IMR-90 (cell line): ENCODE results near the gene AGBL1. TPM values are rescaled to one million over a fixed set of nuclear protein-coding genes. Genes with fewer than 3 reads are reported as not detected.

Experiments used
- ATAC-seq: fragments of 200-7000 bp; cut with Tn5 transposase; 2 replicates; pipeline ENCODE4 v1.9.1; 2020; ENCODE audit warnings: low read depth, mild to moderate bottlenecking, moderate library complexity
- BruUV-seq: library from RNA; stranded (reverse); fragments of 400-500 nt; replicated peaks from 2 replicates; lab custom pipeline; 2021; lab: Mats Ljungman, UMichigan
- CTCF ChIA-PET: fragments of 300-600 bp; formaldehyde crosslinking; extraction: SDS; loops from one replicate; lab custom pipeline; 2021; ENCODE audit warnings: antibody characterized with exemption; lab: Yijun Ruan, JAX
- POLR2A ChIA-PET: fragments of 300-600 bp; sonication (Branson Sonifier 250); formaldehyde crosslinking; loops from one replicate; lab custom pipeline; 2022; ENCODE audit warnings: antibody characterized with exemption; ENCODE audit not compliant: unreplicated experiment; lab: Charles Lee
- DNase-seq: peaks from one replicate; pipeline ENCODE4 v3.0.0; 2013
- H2AFZ ChIP-seq: replicated peaks from 2 replicates; pipeline ENCODE3; 2013; ENCODE audit warnings: low read length, mild to moderate bottlenecking; ENCODE audit not compliant: poor library complexity
- H2AK5ac ChIP-seq: 2 replicates; pipeline ENCODE4 v1.6.1; 2013; ENCODE audit warnings: low read depth, low read length, inconsistent platforms
- H2AK9ac ChIP-seq: replicated peaks from 2 replicates; pipeline ENCODE3; 2013; ENCODE audit warnings: mild to moderate bottlenecking, low read depth, low read length, moderate library complexity; ENCODE audit not compliant: poor library complexity
- H2BK120ac ChIP-seq: 2 replicates; pipeline ENCODE4 v1.6.1; 2013; ENCODE audit warnings: low read depth, low read length, inconsistent platforms
- H2BK15ac ChIP-seq: 3 replicates; pipeline ENCODE4 v1.6.1; 2013; ENCODE audit warnings: low read depth, low read length, inconsistent platforms
- H2BK20ac ChIP-seq: 2 replicates; pipeline ENCODE4 v1.6.1; 2013; ENCODE audit warnings: low read depth, mild to moderate bottlenecking, inconsistent platforms, low read length, moderate library complexity
- H2BK5ac ChIP-seq: 2 replicates; pipeline ENCODE4 v1.6.1; 2013; ENCODE audit warnings: mild to moderate bottlenecking, low read depth, low read length, inconsistent platforms; ENCODE audit not compliant: poor library complexity, severe bottlenecking
- H3K14ac ChIP-seq: replicated peaks from 2 replicates; pipeline ENCODE4 v1.6.1; 2013; ENCODE audit warnings: low read depth, low read length, inconsistent platforms
- H3K18ac ChIP-seq: 2 replicates; pipeline ENCODE4 v1.6.1; 2013; ENCODE audit warnings: low read depth, low read length, control low read depth
- H3K23ac ChIP-seq: 2 replicates; pipeline ENCODE4 v1.6.1; 2013; ENCODE audit warnings: low read depth, low read length, inconsistent platforms
- H3K27ac ChIP-seq: 2 replicates; pipeline ENCODE4 v1.5.1; 2013; ENCODE audit warnings: mild to moderate bottlenecking, control low read depth, low read length; ENCODE audit not compliant: insufficient read depth
- H3K27me3 ChIP-seq: 2 replicates; pipeline ENCODE4 v1.6.1; 2013; ENCODE audit warnings: low read length; ENCODE audit not compliant: control insufficient read depth, insufficient read depth
- H3K36me3 ChIP-seq: 2 replicates; pipeline ENCODE4 v1.6.1; 2013; ENCODE audit warnings: low read length, mixed read lengths; ENCODE audit not compliant: control insufficient read depth, insufficient read depth
- H3K4ac ChIP-seq: 2 replicates; pipeline ENCODE4 v1.6.1; 2013; ENCODE audit warnings: low read depth, low read length, inconsistent platforms
- H3K4me1 ChIP-seq: 2 replicates; pipeline ENCODE4 v1.6.1; 2013; ENCODE audit warnings: low read length, mixed read lengths; ENCODE audit not compliant: control insufficient read depth, insufficient read depth
- H3K4me2 ChIP-seq: 2 replicates; pipeline ENCODE4 v1.6.1; 2013; ENCODE audit warnings: low read depth, mild to moderate bottlenecking, control low read depth, low read length, moderate library complexity
- H3K4me3 ChIP-seq: 2 replicates; pipeline ENCODE4 v1.5.1; 2013; ENCODE audit warnings: low read depth, mild to moderate bottlenecking, control low read depth, low read length, moderate library complexity; ENCODE audit not compliant: insufficient read depth
- H3K56ac ChIP-seq: 2 replicates; pipeline ENCODE4 v1.6.1; 2013; ENCODE audit warnings: low read length, inconsistent platforms; ENCODE audit not compliant: insufficient read depth; ENCODE audit errors: extremely low read depth
- H3K79me1 ChIP-seq, 2 experiments: 2 replicates each; pipeline ENCODE4 v1.6.1; 2013; ENCODE audit warnings: low read length in 2 of 2, inconsistent platforms in 1 of 2, low read depth in 1 of 2
- H3K9ac ChIP-seq: 2 replicates; pipeline ENCODE4 v1.6.1; 2013; ENCODE audit warnings: low read depth, low read length, control low read depth
- H3K9me1 ChIP-seq: 2 replicates; pipeline ENCODE4 v1.6.1; 2013; ENCODE audit warnings: low read length, inconsistent platforms; ENCODE audit not compliant: insufficient read depth
- H3K9me3 ChIP-seq: 2 replicates; pipeline ENCODE4 v1.6.1; 2013; ENCODE audit warnings: low read length; ENCODE audit not compliant: control insufficient read depth, insufficient read depth
- H4K20me1 ChIP-seq: 2 replicates; pipeline ENCODE4 v1.6.1; 2013; ENCODE audit warnings: low read length, inconsistent platforms; ENCODE audit not compliant: insufficient read depth
- H4K5ac ChIP-seq: 2 replicates; pipeline ENCODE4 v1.6.1; 2013; ENCODE audit warnings: mild to moderate bottlenecking, low read depth, low read length, control low read depth
- H4K8ac ChIP-seq, 2 experiments: 2 replicates each; pipeline ENCODE4 v1.6.1; 2013; ENCODE audit warnings: low read depth in 2 of 2, low read length in 2 of 2, control low read depth in 1 of 2, inconsistent platforms in 1 of 2
- H4K91ac ChIP-seq: 2 replicates; pipeline ENCODE4 v1.6.1; 2013; ENCODE audit warnings: low read depth, low read length, inconsistent platforms; ENCODE audit not compliant: insufficient read depth
- BHLHE40 ChIP-seq: fragments of 150-350 bp; IDR thresholded peaks from 2 replicates; pipeline ENCODE4 v1.6.1; 2016; ENCODE audit warnings: mild to moderate bottlenecking, low read depth, low read length
- CEBPB ChIP-seq: IDR thresholded peaks from 2 replicates; pipeline ENCODE4 v1.6.1; 2012; ENCODE audit warnings: low read depth, low read length, improper control_type of control experiment
- MAFK ChIP-seq: IDR thresholded peaks from 2 replicates; pipeline ENCODE4 v1.6.1; 2012; ENCODE audit warnings: low read depth, low read length, improper control_type of control experiment
- MAZ ChIP-seq: IDR thresholded peaks from 2 replicates; pipeline ENCODE4 v1.6.1; 2012; ENCODE audit warnings: low read depth, mild to moderate bottlenecking, low read length, improper control_type of control experiment, moderate library complexity, borderline replicate concordance
- MXI1 ChIP-seq: IDR thresholded peaks from 2 replicates; pipeline ENCODE4 v1.6.1; 2012; ENCODE audit warnings: low read depth, mild to moderate bottlenecking, low read length, moderate library complexity, borderline replicate concordance
- POLR2A ChIP-seq: IDR thresholded peaks from 2 replicates; pipeline ENCODE4 v1.6.1; 2012; ENCODE audit warnings: mild to moderate bottlenecking, low read depth, low read length
- RAD21 ChIP-seq: IDR thresholded peaks from 2 replicates; pipeline ENCODE4 v1.6.1; 2012; ENCODE audit warnings: low read length, improper control_type of control experiment
- RCOR1 ChIP-seq: IDR thresholded peaks from 2 replicates; pipeline ENCODE4 v1.6.1; 2012; ENCODE audit warnings: mild to moderate bottlenecking, low read length, improper control_type of control experiment; ENCODE audit not compliant: insufficient replicate concordance
- WGBS, 2 experiments: methylation state at CpG; one replicate each; pipeline versions ENCODE4 v1.1.5 to v1.1.7; 2013; ENCODE audit warnings: missing lambda C conversion rate in 2 of 2; ENCODE audit not compliant: insufficient read length in 1 of 2; ENCODE audit errors: extremely low coverage in 2 of 2; 5-methylcytosine and 5-hydroxymethylcytosine counted together
- dilution Hi-C: fragments of 300-500 bp; cut with HindIII; formaldehyde crosslinking; loops from one replicate; pipeline ENCODE4 v1.14.3; 2018; ENCODE audit warnings: low sequenced_read_pairs; ENCODE audit not compliant: unreplicated experiment
- in situ Hi-C: fragments of 300-500 bp; cut with MboI; formaldehyde crosslinking; loops from 3 replicates; pipeline ENCODE4 v1.14.3; 2019; ENCODE audit warnings: low sequenced_read_pairs, inconsistent platforms, mixed read lengths
- intact Hi-C: fragments of 100-400 bp; cut with micrococcal nuclease; formaldehyde crosslinking; loops from 2 replicates; pipeline ENCODE4 v1.10.0; 2022
- polyA plus RNA-seq, 3 experiments: library from polyadenylated mRNA; depleted of rRNA; stranded (reverse); fragments of >200 nt; gene quantifications; 2 replicates each; pipeline ENCODE4 v1.2.3, GENCODE V29; 2012; ENCODE audit warnings: low replicate concordance in 1 of 3
- total RNA-seq: library from RNA; depleted of rRNA; stranded (reverse); fragments of >200 nt; gene quantifications from 2 replicates; pipeline ENCODE4 v1.2.3, GENCODE V29; 2012

Gene AGBL1
- total and polyA plus RNA-seq, 2 of the 4 experiments (the other 2 are of a cell fraction), result not detected

DNA sequence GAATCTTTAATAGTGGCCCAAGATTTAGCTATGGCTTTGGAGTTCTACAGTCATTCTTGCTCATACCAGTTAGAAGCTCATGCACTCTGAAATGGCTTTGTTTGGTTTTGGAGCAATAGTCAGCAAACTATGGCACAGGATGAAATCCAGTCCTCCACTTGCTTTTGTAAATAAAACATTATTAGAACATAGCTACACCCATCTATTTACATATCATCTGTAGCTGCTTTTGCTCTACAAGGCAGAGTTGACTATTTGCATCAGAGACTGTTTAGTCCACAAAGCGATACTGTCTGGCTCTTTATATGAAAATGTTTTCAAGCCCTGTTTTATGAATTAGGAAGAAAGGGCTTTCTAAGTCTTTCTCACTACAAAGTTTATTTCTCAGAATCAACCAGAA is 716.9 kb downstream of the AGBL1 start:
- Histone ChIP-seq H3K4me3 (no peak overlapping the region), H2BK20ac (no peak overlapping the region), H3K18ac (no peak overlapping the region), H2AK9ac (no peak overlapping the region), H3K9ac (no peak overlapping the region), H3K23ac (no peak overlapping the region), H2BK5ac (no peak overlapping the region), H4K91ac (no peak overlapping the region), H4K8ac (no peak overlapping the region), H2AFZ (no peak overlapping the region), H2AK5ac (no peak overlapping the region), H3K9me1 (no peaks in the 10 kb centered on the region), H3K79me1 (no peaks in the 10 kb centered on the region), H4K5ac (no peak overlapping the region), H3K4me1 (no peaks in the 10 kb centered on the region), H3K4me2 (no peak overlapping the region), H3K4ac (no peak overlapping the region), H3K9me3 (0 out of 2 replicates have a peak, but pooled peaks cover 2% of the 10 kb centered on the region), H2BK15ac (no peak overlapping the region), H3K14ac (no peak overlapping the region), H3K27ac (no peak overlapping the region), H3K56ac (no peak overlapping the region), H2BK120ac (no peak overlapping the region), H3K27me3 (no peaks in the 10 kb centered on the region), H4K20me1 (no peaks in the 10 kb centered on the region), H3K36me3 (no peaks in the 10 kb centered on the region)
- WGBS, 2 experiments, result no CpG with 5 or more reads among the region's 1 CpG
- no TSS peak for BruUV-seq
- DNase-seq (no peak), ATAC-seq (no peak)
- no peak for TF ChIP-seq RAD21
- TF ChIP-seq RCOR1, result no peak
- no peak for TF ChIP-seq BHLHE40
- TF ChIP-seq MAFK, result no peak
- no peak for TF ChIP-seq MXI1
- TF ChIP-seq MAZ, result no peak
- TF ChIP-seq POLR2A, result no peak
- TF ChIP-seq CEBPB, result no peak
- in situ Hi-C loops, result no loop called here
- ChIA-PET POLR2A (no interaction called here), CTCF (no interaction called here)
- intact Hi-C loops, result no loop called here
- dilution Hi-C loops, result no loop called here
